Adipocyte (in vitro differentiated cells): ENCODE measurements around the gene PLEKHB1.
"Not testable (repeated sequence)": the region's sequence is repeated elsewhere in the genome, so short reads cannot be mapped to it uniquely, and the experiment has no call there.

Experiments
- DNase-seq: peaks from one replicate; pipeline ENCODE4 v3.0.0-alpha.2; 2015; ENCODE audit warnings: low read depth
- H3K27me3 ChIP-seq: replicated peaks from 2 replicates; pipeline ENCODE4 v1.7.0; 2013; ENCODE audit warnings: mild to moderate bottlenecking, low read length, moderate library complexity; ENCODE audit not compliant: control insufficient read depth, insufficient read depth
- H3K36me3 ChIP-seq: 2 replicates; pipeline ENCODE4 v1.7.0; 2013; ENCODE audit warnings: low read length, mild to moderate bottlenecking, moderate library complexity; ENCODE audit not compliant: control insufficient read depth, insufficient read depth, severe bottlenecking
- H3K4me1 ChIP-seq: 2 replicates; pipeline ENCODE4 v1.7.0; 2013; ENCODE audit warnings: mild to moderate bottlenecking, low read length, moderate library complexity; ENCODE audit not compliant: control insufficient read depth, insufficient read depth
- H3K4me3 ChIP-seq: 2 replicates; pipeline ENCODE4 v1.7.0; 2013; ENCODE audit warnings: mild to moderate bottlenecking, low read length, moderate library complexity
- H3K9ac ChIP-seq: 2 replicates; pipeline ENCODE4 v1.7.0; 2013; ENCODE audit warnings: mild to moderate bottlenecking, low read length, moderate library complexity
- H3K9me3 ChIP-seq: 2 replicates; pipeline ENCODE4 v1.7.0; 2013; ENCODE audit warnings: mild to moderate bottlenecking, low read length, moderate library complexity; ENCODE audit not compliant: control insufficient read depth

PLEKHB1 gene

DNA sequence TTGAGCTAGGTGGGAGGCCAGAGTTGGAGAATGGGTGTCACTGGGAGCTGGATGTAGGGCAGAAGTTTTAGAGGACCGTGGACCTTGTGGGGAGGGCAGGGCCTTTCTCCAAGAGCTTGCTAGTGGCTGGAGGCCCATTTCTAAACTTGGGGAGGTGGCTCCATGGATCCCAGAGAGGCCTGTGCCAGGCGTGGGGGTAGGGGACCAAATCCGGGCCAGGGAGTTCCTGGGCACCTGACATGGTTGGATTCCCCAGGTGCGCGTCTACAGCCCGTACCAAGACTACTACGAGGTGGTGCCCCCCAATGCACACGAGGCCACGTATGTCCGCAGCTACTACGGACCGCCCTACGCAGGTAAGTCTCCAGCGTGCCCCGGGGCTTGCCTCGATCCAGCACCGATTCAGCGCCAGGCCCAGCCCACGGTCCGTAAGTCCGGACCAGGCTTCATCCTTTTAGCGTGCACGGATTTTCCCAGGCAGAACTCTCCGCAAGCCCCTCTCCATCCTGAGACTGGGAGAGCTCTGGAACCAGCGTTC lies 14.2 kb downstream of the PLEKHB1 start:
- Histone ChIP-seq H3K4me1 (peaks cover 32% of the 10 kb centered on the region), H3K36me3 (no peaks in the 10 kb centered on the region), H3K27me3 (no peaks in the 10 kb centered on the region), H3K4me3 (peak overlapping the region; percentile 73), H3K9ac (peak overlapping the region; percentile 80), H3K9me3 (no peaks in the 10 kb centered on the region)
- DNase-seq, result no peak

DNA sequence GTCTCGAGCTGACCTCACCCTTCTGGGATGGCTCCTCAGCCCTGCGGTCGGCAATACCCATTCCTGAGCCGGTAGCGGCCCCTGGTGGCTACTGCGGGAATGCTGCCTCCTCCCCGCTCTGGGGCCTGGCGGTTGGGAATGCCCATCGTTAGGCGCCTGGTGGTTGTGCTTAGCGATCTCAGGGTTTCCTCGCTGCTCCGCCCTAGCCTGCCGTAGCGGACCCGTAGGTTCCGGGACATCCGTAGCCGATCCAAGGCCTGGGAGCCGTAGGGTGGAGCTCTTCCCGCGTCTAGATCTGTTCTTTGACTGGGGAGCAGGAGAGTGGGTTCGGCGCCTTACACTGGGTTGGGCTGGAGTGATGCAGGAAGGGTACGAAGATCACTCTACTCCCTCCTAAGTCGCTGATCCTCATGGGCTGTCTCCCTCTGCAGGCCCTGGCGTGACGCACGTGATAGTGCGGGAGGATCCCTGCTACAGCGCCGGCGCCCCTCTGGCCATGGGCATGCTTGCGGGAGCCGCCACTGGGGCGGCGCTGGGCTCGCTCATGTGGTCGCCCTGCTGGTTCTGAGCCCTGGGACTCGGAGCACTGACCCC lies 14.8 kb downstream of the PLEKHB1 start:
- peak overlapping the region; percentile 73 for H3K4me3 ChIP-seq
- H3K36me3 ChIP-seq, result no peaks in the 10 kb centered on the region
- H3K4me1 ChIP-seq, result peaks cover 32% of the 10 kb centered on the region
- peak overlapping the region; percentile 80 for H3K9ac ChIP-seq
- H3K27me3 ChIP-seq, result no peaks in the 10 kb centered on the region
- H3K9me3 ChIP-seq, result no peaks in the 10 kb centered on the region
- peak; percentile 94 for DNase-seq

DNA sequence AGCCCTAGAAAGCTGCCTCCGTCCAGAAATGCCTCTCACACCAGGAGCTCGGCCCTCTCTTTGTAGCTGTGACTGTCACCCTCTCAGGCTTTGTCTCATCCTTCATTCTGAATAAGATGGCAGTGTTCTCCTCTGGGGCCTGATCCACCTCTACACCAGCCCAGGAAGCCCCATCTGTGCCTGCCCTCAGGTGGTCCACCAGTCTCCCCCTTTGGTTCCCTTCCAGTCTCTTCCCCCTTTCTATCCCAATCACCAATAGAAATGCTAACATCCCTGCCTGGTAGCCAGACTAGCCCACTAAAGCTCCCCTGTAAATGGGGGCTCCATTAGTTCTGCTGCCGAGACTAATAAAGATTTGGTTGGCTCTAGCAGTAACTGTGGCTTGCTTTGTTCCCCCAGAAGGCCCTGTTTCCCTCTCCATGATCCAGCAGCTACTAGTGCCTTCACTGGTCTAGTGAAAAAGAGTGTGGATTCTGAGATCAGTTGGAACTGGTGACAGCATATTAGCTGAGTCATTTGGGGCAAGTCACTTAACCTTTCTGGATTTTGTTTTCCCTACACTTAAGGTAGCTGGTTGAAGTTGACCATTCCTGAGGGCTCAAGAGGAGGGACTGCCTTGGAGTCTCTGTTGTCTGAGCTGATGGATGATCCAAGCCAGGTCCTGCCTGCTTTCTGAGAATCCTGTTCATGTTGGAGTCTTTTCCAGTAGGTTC lies 16.2 kb downstream of the PLEKHB1 start:
- Histone ChIP-seq H3K9me3 (no peaks in the 10 kb centered on the region), H3K4me1 (peaks cover 32% of the 10 kb centered on the region), H3K9ac (no peak overlapping the region), H3K4me3 (no peak overlapping the region), H3K36me3 (no peaks in the 10 kb centered on the region), H3K27me3 (no peaks in the 10 kb centered on the region)
- peak; percentile 10 for DNase-seq

DNA sequence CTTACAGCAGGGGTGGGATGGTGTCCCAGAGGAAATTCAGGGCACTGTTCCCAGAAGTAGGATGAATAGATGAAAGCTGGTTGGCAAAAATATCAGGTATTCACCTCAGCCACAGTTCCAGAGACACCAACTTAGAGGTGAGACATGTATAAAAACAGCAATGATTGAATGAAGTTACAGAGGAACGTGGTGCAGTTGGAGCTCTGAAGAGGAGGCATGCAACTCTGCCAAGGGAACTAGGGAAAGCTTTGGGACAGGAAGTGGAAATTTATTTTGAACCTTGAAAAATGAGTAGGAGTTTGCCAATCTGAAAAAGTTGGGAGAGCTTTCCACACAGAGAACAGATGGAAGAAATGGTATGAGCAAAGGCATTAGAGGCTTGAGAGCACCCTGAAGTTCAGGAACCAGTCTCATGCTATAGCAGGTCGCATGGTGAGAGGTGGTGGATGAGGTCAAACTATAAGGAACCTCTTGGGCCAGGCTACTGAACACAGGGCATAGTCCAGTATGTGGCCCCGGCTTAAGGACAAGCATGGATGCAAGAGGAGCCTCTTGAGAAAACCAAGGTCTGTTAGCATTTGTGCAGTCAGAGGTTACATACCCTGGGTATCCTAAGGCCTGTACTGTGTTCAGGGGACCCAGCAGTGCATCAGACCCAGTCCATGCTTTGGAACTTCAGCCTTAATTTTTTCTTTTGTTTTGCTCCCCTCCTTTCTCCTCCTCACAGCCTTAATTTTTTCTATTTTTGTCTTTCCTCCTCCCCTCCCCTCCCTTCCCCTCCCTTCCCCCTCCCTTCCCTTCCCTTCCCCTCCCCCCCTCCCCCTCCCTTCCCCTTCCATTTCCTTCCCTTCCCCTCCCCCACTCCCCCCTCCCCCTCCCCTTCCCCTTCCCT lies 17.5 kb downstream of the PLEKHB1 start:
- no peak for DNase-seq
- no peaks in the 10 kb centered on the region for H3K36me3 ChIP-seq
- no peak overlapping the region for H3K9ac ChIP-seq
- H3K4me3 ChIP-seq, result no peak overlapping the region
- no peaks in the 10 kb centered on the region for H3K9me3 ChIP-seq
- peaks cover 32% of the 10 kb centered on the region for H3K4me1 ChIP-seq
- no peaks in the 10 kb centered on the region for H3K27me3 ChIP-seq

DNA sequence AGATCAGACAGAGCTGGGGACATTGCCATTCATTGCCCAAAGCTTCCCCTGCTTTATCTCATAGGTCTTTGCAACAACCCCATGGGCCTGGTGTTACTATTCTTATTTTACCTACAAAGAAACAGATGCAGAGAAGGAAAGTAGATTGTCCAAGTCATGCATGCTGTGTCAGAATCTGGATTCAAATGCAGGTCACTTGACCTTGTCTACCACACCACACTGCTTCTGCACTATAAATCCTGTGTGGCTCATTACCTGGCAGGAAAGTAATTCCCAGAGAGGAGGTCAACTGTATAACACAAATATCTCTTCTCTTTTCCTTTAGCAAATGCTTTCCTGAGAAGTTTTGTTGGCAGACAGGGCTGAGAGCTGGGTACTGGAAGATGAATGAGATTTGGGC lies 18.5 kb downstream of the PLEKHB1 start:
- Histone ChIP-seq H3K27me3 (no peaks in the 10 kb centered on the region), H3K4me3 (no peak overlapping the region), H3K4me1 (peaks cover 32% of the 10 kb centered on the region), H3K36me3 (no peaks in the 10 kb centered on the region), H3K9ac (no peak overlapping the region), H3K9me3 (no peaks in the 10 kb centered on the region)
- no peak for DNase-seq

DNA sequence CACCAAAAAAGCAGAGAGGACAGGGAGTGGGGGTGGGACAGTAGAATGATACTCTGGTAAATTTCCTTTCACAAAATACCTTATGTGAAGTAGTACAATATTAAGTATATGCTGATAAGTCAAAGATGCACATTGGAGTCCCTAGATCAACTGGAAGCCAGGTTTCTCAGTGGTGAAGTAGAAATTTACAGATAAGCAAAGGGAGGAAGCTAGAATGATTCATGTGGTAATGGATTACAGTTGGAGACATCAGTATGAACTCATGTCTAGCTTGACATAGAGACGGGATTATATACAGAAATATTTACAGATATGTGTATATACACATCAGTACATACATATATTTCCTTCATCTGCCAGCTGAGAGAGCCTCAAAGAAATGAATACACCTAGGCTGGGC lies 21.5 kb downstream of the PLEKHB1 start:
- Histone ChIP-seq H3K9me3 (no peaks in the 10 kb centered on the region), H3K4me1 (peaks cover 17% of the 10 kb centered on the region), H3K4me3 (no peak overlapping the region), H3K36me3 (no peaks in the 10 kb centered on the region), H3K27me3 (no peaks in the 10 kb centered on the region), H3K9ac (no peak overlapping the region)
- no peak for DNase-seq

DNA sequence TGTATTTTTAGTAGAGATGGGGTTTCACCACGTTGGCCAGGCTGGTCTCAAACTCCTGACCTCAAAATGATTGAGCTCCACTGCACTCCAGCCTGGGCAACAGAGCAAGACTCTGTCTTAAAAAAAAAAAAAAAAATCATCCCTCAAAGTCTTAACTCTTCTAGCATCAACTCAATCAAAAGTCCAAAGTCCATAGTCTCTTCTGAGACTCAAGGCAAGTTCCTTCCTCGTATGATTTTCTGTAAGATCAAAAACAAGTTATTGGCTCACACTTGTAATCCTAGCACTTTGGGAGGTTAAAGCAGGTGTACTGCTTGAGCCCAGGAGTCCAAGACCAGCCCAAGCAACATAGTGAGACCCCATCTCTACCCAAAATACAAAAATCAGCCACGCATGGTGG lies 24.4 kb downstream of the PLEKHB1 start:
- no peak for DNase-seq
- H3K27me3 ChIP-seq, result no peaks in the 10 kb centered on the region
- no peaks in the 10 kb centered on the region for H3K9me3 ChIP-seq
- H3K4me1 ChIP-seq, result no peaks in the 10 kb centered on the region
- H3K4me3 ChIP-seq, result no peak overlapping the region
- H3K36me3 ChIP-seq, result peaks cover 8% of the 10 kb centered on the region
- no peak overlapping the region for H3K9ac ChIP-seq

DNA sequence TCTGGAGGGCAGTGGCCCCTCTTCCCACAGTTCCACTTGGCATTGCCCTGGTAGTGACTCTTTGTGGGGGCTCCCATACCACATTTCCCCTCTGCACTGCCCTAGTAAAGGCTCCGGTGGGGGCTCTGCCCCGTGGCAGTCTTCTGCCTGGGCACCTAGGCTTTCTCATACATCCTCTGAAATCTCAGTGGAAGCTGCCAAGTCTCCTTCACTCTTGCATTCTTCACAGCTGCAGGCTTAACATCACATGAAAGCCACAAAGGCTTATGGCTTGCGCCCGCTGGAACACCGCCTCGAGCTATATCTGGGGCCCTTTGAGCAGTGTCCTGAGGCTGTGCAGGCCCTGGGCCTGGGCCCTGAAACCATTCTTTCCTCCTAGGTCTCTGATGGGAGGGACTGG lies 25.3 kb downstream of the PLEKHB1 start:
- H3K9me3 ChIP-seq, result no peaks in the 10 kb centered on the region
- no peak overlapping the region for H3K4me3 ChIP-seq
- no peaks in the 10 kb centered on the region for H3K4me1 ChIP-seq
- no peak for DNase-seq
- H3K36me3 ChIP-seq, result peaks cover 12% of the 10 kb centered on the region
- no peaks in the 10 kb centered on the region for H3K27me3 ChIP-seq
- H3K9ac ChIP-seq, result no peak overlapping the region

DNA sequence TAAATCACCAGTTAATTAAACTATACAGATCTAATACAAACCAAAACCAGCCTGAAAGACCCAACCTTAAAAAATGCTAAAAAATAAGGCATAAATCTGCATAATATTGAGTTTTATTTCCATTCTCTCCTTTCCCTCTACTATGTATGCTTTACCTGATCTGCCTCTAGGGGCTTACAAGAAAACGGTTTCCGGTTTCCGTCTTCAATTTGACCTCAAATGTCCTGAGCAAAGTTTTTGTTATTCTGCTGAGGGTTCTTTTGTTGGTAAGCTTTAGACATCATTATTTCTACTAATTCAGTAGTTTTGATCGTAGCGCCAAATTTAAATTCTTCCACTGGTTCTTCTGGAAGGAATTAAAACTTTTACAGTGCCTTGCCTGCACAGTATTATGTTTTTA lies 30.2 kb downstream of the PLEKHB1 start:
- not testable (repeated sequence) for H3K9me3 ChIP-seq, H3K27me3 ChIP-seq, DNase-seq, H3K4me3 ChIP-seq, H3K9ac ChIP-seq, H3K4me1 ChIP-seq
- peaks cover 52% of the 10 kb centered on the region for H3K36me3 ChIP-seq

DNA sequence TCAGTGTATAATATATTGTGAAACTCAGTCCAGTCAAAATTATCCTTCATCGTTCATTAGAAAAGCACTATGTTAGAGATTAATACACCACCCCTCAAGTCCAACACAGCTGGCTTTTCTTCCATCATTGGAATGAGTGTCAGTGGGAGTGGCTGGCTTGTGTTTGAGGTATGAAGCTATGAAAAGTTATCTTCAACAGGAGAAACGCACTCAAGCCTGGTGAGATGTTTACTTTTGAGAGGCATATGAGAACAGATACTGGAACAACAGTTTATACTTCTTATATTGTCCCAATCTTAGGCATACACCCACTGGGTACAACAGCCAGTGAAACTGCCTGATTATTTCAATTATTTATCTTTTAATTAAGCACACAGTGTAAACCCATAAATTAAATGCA lies 34.3 kb downstream of the PLEKHB1 start:
- Histone ChIP-seq H3K4me3 (no peak overlapping the region), H3K27me3 (no peaks in the 10 kb centered on the region), H3K9ac (no peak overlapping the region), H3K4me1 (no peaks in the 10 kb centered on the region), H3K36me3 (peaks cover 66% of the 10 kb centered on the region), H3K9me3 (no peaks in the 10 kb centered on the region)
- DNase-seq, result no peak

DNA sequence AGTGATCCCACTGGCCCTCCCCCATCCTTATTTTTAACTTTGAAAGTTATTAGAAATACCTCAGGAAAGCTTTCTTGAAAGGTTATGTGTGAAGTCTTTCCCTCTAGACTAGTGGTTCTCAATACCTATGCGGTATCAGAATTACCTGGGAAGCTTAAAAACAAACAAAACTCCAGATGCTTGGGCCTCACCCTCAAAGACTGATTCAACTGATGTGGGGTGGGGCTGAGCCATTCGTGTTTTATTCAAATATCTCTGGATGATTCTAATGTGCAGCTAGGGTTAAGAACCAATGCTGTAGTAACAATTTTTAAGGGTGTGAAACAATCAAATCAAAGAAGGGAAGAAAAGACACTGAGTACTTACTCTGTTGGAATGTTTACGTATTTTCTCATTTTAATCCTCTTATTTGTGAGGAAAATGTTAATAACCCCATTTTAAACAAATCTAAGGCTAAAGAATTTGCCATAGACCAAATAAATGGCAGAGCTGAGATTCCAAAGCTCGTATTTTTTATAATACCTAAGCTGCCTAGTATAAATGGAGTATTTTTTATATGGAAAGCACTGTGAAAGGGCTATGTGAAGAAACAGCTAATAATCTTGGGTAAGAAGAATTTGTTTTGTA lies 47.6 kb downstream of the PLEKHB1 start:
- H3K36me3 ChIP-seq, result peaks cover 33% of the 10 kb centered on the region
- no peaks in the 10 kb centered on the region for H3K27me3 ChIP-seq
- H3K9ac ChIP-seq, result no peak overlapping the region
- no peaks in the 10 kb centered on the region for H3K9me3 ChIP-seq
- DNase-seq, result no peak
- no peak overlapping the region for H3K4me3 ChIP-seq
- H3K4me1 ChIP-seq, result no peaks in the 10 kb centered on the region
